HEK293 (cell line): ENCODE results near the gene C2CD2L.

ENCODE experiments used
- BCL6B ChIP-seq: fragments of 450-650 bp; formaldehyde crosslinking; IDR thresholded peaks from 2 replicates; pipeline ENCODE4 v1.5.1; 2017; ENCODE audit warnings: missing biosample characterization, missing genetic modification characterization
- CTCF ChIP-seq: fragments of 450-650 bp; formaldehyde crosslinking; IDR thresholded peaks from 2 replicates; pipeline ENCODE4 v1.5.1; 2016; ENCODE audit warnings: missing biosample characterization, missing genetic modification characterization
- FEZF1 ChIP-seq: fragments of 450-650 bp; formaldehyde crosslinking; IDR thresholded peaks from 2 replicates; pipeline ENCODE4 v1.5.1; 2016; ENCODE audit warnings: missing biosample characterization, missing genetic modification characterization
- PRDM2 ChIP-seq: fragments of 450-650 bp; formaldehyde crosslinking; IDR thresholded peaks from 2 replicates; pipeline ENCODE4 v1.5.1; 2016; ENCODE audit warnings: missing biosample characterization, missing genetic modification characterization, borderline replicate concordance
- REST ChIP-seq: fragments of 450-650 bp; formaldehyde crosslinking; IDR thresholded peaks from 2 replicates; pipeline ENCODE4 v1.5.1; 2016; ENCODE audit warnings: missing biosample characterization, missing genetic modification characterization
- YY1 ChIP-seq: fragments of 450-650 bp; formaldehyde crosslinking; IDR thresholded peaks from 2 replicates; pipeline ENCODE4 v1.5.1; 2018; ENCODE audit warnings: missing biosample characterization, missing genetic modification characterization
- ZBTB21 ChIP-seq: fragments of 450-650 bp; formaldehyde crosslinking; IDR thresholded peaks from 2 replicates; pipeline ENCODE4 v1.5.1; 2017; ENCODE audit warnings: missing biosample characterization, missing genetic modification characterization
- ZNF202 ChIP-seq: fragments of 450-650 bp; formaldehyde crosslinking; IDR thresholded peaks from 2 replicates; pipeline ENCODE4 v1.5.1; 2016; ENCODE audit warnings: missing biosample characterization, missing genetic modification characterization, borderline replicate concordance
- ZNF24 ChIP-seq: fragments of 450-650 bp; formaldehyde crosslinking; IDR thresholded peaks from 2 replicates; pipeline ENCODE4 v1.5.1; 2016; ENCODE audit warnings: missing biosample characterization, missing genetic modification characterization
- ZNF596 ChIP-seq: fragments of 450-650 bp; IDR thresholded peaks from 2 replicates; pipeline ENCODE4 v1.5.0; 2018; ENCODE audit warnings: missing biosample characterization, mild to moderate bottlenecking, missing genetic modification characterization, moderate library complexity
- ZNF664 ChIP-seq: fragments of 450-650 bp; formaldehyde crosslinking; IDR thresholded peaks from 2 replicates; pipeline ENCODE4 v1.5.1; 2016; ENCODE audit warnings: missing biosample characterization, missing genetic modification characterization

- no peak for TF ChIP-seq CTCF (tag by site-specific recombination)
- no peak for TF ChIP-seq FEZF1 (tag by site-specific recombination)
- no peak for TF ChIP-seq REST (tag by site-specific recombination)
- TF ChIP-seq PRDM2, result no peak
- no peak for TF ChIP-seq ZNF664
- TF ChIP-seq ZNF24 (tag by site-specific recombination), result no peak
- no peak for TF ChIP-seq BCL6B (tag by site-specific recombination)
- no peak for TF ChIP-seq ZBTB21 (tag by site-specific recombination)
- no peak for TF ChIP-seq YY1 (tag by site-specific recombination)
- no peak for TF ChIP-seq ZNF596 (tag by site-specific recombination)
- TF ChIP-seq ZNF202, result no peak
Measured at GRCh38 chr11:119149786-119150275, 42.7 kb downstream of the C2CD2L start.
